Body of pancreas (tissue), 4 donors: Measurements from ENCODE around the gene PPAT. TPM values are rescaled to one million over a fixed set of nuclear protein-coding genes. Genes with fewer than 3 reads are reported as not detected.
A peak's percentile ranks its signal among the peaks of the same experiment; 100 is the strongest.

ENCODE experiments used
- ATAC-seq: fragments of 150-250 bp; one replicate; pipeline ENCODE4 v1.9.1; 2016
- DNase-seq, 4 donors: peaks; one replicate each; pipeline ENCODE4 v3.0.0-alpha.2; 2019
- H3K27ac ChIP-seq, 4 donors: fragments of 200-600 bp; sonication (generic); 1 replicate in 3 of 4; 2 replicates in 1 of 4; pipeline versions ENCODE4 v1.5.1 to v1.6.1; 2016 to 2019; ENCODE audit warnings: mild to moderate bottlenecking in 1 of 4, mixed read lengths in 1 of 4, moderate library complexity in 1 of 4
- H3K27me3 ChIP-seq, 2 donors: fragments of 200-600 bp; sonication (generic); one replicate each; pipeline ENCODE4 v1.6.0; 2016; ENCODE audit warnings: mild to moderate bottlenecking in 1 of 2
- H3K36me3 ChIP-seq, 2 donors: fragments of 200-600 bp; sonication (generic); replicated peaks in 1 of 2; 2 replicates each; pipeline ENCODE4 v1.5.1; 2016; ENCODE audit warnings: low read depth in 2 of 2; ENCODE audit not compliant: insufficient read depth in 1 of 2
- H3K4me1 ChIP-seq: fragments of 200-600 bp; sonication (generic); one replicate; pipeline ENCODE4 v1.6.0; 2016
- H3K4me3 ChIP-seq, 2 donors: fragments of 200-600 bp; sonication (generic); 1 replicate in 1 of 2; 2 replicates in 1 of 2; pipeline ENCODE4 v1.5.1; 2016 to 2019
- H3K9me3 ChIP-seq, 3 donors: fragments of 200-600 bp; sonication (generic); 1 replicate in 2 of 3; 2 replicates in 1 of 3; pipeline ENCODE4 v1.5.1; 2016
- CTCF ChIP-seq, 7 experiments: fragments of 450-650 bp in 4 of 7; fragments of 200-600 bp in 3 of 7; sonication (generic) in 3 of 7; IDR thresholded peaks; one replicate each; pipeline ENCODE4 v1.5.1; 2016 to 2019; ENCODE audit warnings: antibody characterized with exemption in 7 of 7
- POLR2A ChIP-seq, 3 donors: fragments of 450-650 bp; IDR thresholded peaks; one replicate each; pipeline ENCODE4 v1.6.1; 2016; ENCODE audit warnings: antibody characterized with exemption in 3 of 3, mild to moderate bottlenecking in 2 of 3
- WGBS, 2 donors: methylation state at CpG; one replicate each; pipeline ENCODE4 v1.1.5; 2017; 5-methylcytosine and 5-hydroxymethylcytosine counted together
- intact Hi-C: fragments of 100-400 bp; cut with DNase I; formaldehyde crosslinking; loops from one replicate; pipeline ENCODE4 v1.15.1; 2023
- total RNA-seq, 2 donors: library from RNA; depleted of rRNA; stranded (reverse); fragments of >200 nt; gene quantifications; one replicate each; pipeline ENCODE4 v1.1.0, GENCODE V29; 2016

Gene PPAT
- total RNA-seq, 2 donors from 2014 or later, result 3.3 to 4.9 TPM

GRCh38 chr4:56417396-56417795 is 18.0 kb downstream of the PPAT start:
- Histone ChIP-seq H3K27me3 (no peaks in the 10 kb centered on the region), H3K4me3 (no peak overlapping the region), H3K36me3 (no peaks in the 10 kb centered on the region), H3K27ac (no peak overlapping the region), H3K4me1 (no peaks in the 10 kb centered on the region), H3K9me3 (no peaks in the 10 kb centered on the region)
- DNase-seq (no peak), ATAC-seq (no peak)
- TF ChIP-seq CTCF (IDR thresholded peaks at IDR 0.05), result no peak
- no peak for TF ChIP-seq POLR2A (IDR thresholded peaks at IDR 0.05)
- 98% methylated on average over 3 of the region's 3 CpGs for WGBS, 2 donors
- intact Hi-C loops, result no loop called here

GRCh38 chr4:56416349-56416748 is 19.1 kb downstream of the PPAT start:
- H3K27ac ChIP-seq, result no peak overlapping the region
- H3K36me3 ChIP-seq, result no peaks in the 10 kb centered on the region
- H3K4me3 ChIP-seq, result no peak overlapping the region
- ATAC-seq (no peak), DNase-seq (no peak)
- H3K9me3 ChIP-seq, result no peaks in the 10 kb centered on the region
- 59 to 66% methylated on average over 3 of the region's 3 CpGs for WGBS, 2 donors
- TF ChIP-seq CTCF (IDR thresholded peaks at IDR 0.05) (no peak), POLR2A (IDR thresholded peaks at IDR 0.05) (no peak)
- intact Hi-C loops, result no loop called here
- no peaks in the 10 kb centered on the region for H3K27me3 ChIP-seq
- no peaks in the 10 kb centered on the region for H3K4me1 ChIP-seq

DNA sequence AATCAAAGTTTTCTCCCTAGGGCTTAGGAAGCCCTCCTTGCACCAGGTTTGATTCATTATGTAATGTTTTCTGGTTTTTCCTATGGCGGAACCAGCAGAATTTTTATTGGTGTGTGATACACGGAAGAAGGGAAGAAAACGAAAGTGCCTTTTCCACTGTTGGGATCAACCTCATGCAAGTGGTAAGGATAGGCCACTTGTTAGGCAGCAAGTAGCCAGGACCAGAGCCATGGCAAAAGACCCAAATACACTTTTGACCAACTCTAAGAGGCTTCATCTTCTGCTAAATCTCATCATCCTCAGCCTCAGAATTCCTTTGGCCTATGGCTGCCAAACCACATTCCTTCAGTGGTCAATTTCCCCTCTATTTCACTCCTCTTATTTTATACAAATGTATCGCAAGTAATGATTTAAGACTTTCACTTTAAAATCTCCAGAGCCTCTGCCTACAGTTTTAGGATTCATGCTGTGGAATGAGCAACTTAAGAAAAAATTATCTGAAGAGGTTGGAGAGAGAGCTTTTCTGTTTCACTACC is 21.2 kb downstream of the PPAT start:
- intact Hi-C loops, result no loop called here
- no peak overlapping the region for H3K4me3 ChIP-seq
- ATAC-seq, result no peak

GRCh38 chr4:56410247-56411062 is 25.0 kb downstream of the PPAT start:
- H3K36me3 ChIP-seq, result no peaks in the 10 kb centered on the region
- WGBS, 2 donors, result 14 to 24% methylated on average over 4 of the region's 4 CpGs

More for the DNA sequence above, 21.2 kb downstream of the PPAT start:
- WGBS, 2 donors, result 84 to 95% methylated on average over 4 of the region's 4 CpGs
- no peak for TF ChIP-seq CTCF (IDR thresholded peaks at IDR 0.05)
- TF ChIP-seq POLR2A (IDR thresholded peaks at IDR 0.05), result no peak
- Histone ChIP-seq H3K27me3 (no peaks in the 10 kb centered on the region), H3K4me1 (peaks cover 12% of the 10 kb centered on the region), H3K27ac (no peak overlapping the region), H3K36me3 (no peaks in the 10 kb centered on the region), H3K9me3 (no peaks in the 10 kb centered on the region)
- DNase-seq, result no peak

More at GRCh38 chr4:56410247-56411062, 25.0 kb downstream of the PPAT start:
- Histone ChIP-seq H3K27me3 (no peaks in the 10 kb centered on the region), H3K27ac (peak overlapping the region in 3 of 4 donors; percentile 41 to 69 (median 69)), H3K4me3 (no peak overlapping the region), H3K4me1 (peaks cover 12% of the 10 kb centered on the region), H3K9me3 (no peaks in the 10 kb centered on the region)
- peak; percentile 100 for ATAC-seq
- no peak for TF ChIP-seq CTCF (IDR thresholded peaks at IDR 0.05)
- peak in 2 of 3 donors; percentile 24 to 31 for TF ChIP-seq POLR2A (IDR thresholded peaks at IDR 0.05)
- DNase-seq, result peak; percentile 68 to 91 (median 76)
- intact Hi-C loops, result no loop called here
